ENCODE results near the gene WDPCP.

DNA sequence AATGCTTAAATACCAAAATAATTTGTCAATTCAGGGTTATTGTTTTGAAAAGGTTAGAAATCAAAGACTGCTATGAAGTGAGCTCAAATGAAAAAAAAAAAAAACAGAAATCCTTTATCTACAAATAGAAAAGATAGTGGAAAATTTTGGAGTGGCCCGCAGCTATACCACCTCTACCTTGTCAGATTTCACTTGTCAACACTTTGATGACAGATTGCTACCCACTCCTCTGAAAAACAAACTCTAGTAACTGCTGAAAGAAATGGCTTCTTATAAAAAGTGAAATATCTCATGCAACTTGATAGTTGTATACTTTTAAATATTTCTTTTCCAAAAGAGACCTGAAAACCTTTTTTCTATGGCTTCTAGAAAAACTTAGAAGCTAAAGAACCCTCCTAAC lies 84.5 kb downstream of the WDPCP start:
- TF ChIP-seq, protein P1, sequence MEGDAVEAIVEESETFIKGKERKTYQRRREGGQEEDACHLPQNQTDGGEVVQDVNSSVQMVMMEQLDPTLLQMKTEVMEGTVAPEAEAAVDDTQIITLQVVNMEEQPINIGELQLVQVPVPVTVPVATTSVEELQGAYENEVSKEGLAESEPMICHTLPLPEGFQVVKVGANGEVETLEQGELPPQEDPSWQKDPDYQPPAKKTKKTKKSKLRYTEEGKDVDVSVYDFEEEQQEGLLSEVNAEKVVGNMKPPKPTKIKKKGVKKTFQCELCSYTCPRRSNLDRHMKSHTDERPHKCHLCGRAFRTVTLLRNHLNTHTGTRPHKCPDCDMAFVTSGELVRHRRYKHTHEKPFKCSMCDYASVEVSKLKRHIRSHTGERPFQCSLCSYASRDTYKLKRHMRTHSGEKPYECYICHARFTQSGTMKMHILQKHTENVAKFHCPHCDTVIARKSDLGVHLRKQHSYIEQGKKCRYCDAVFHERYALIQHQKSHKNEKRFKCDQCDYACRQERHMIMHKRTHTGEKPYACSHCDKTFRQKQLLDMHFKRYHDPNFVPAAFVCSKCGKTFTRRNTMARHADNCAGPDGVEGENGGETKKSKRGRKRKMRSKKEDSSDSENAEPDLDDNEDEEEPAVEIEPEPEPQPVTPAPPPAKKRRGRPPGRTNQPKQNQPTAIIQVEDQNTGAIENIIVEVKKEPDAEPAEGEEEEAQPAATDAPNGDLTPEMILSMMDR (conservative IDR thresholded peaks at IDR 0.05; ENCODE audit: low read length) = no peak
- no peak for TF ChIP-seq EZH2phosphoT487 (IDR thresholded peaks at IDR 0.05; ENCODE audit: borderline replicate concordance, low read depth, low read length)

Data from OCI-LY7 (cell line).